ENCODE results near the gene FBL. TPM values are rescaled to one million over a fixed set of nuclear protein-coding genes. Genes with fewer than 3 reads are reported as not detected.
A peak's percentile ranks its signal among the peaks of the same experiment; 100 is the strongest.

FBL gene
- total and polyA plus RNA-seq, 10 of the 15 experiments (the other 5 are each of a cell fraction or from before 2014, with no cell fraction given) = 156 to 1,083 (median 478) TPM

DNA sequence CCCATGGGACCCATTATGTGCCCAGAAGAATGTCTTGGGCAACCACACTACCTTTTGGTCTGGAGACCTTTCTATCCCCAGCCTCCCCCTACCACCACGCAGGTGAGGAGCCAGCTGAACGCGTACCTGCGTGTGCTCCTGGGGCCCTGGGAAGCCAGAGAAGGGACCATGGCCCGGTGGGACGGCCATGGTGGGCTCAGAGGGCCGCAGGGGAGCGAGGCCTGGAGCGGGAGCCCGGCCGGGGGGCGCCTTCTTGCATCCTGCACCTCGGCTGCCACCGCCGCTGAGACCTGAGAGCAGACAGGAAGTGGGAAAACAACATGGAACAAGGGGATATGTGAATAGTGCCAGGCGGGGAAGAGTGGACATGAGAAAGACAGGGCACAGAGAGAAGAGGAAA is 14.5 kb downstream of the FBL start (continued):
- TF ChIP-seq, protein P1, sequence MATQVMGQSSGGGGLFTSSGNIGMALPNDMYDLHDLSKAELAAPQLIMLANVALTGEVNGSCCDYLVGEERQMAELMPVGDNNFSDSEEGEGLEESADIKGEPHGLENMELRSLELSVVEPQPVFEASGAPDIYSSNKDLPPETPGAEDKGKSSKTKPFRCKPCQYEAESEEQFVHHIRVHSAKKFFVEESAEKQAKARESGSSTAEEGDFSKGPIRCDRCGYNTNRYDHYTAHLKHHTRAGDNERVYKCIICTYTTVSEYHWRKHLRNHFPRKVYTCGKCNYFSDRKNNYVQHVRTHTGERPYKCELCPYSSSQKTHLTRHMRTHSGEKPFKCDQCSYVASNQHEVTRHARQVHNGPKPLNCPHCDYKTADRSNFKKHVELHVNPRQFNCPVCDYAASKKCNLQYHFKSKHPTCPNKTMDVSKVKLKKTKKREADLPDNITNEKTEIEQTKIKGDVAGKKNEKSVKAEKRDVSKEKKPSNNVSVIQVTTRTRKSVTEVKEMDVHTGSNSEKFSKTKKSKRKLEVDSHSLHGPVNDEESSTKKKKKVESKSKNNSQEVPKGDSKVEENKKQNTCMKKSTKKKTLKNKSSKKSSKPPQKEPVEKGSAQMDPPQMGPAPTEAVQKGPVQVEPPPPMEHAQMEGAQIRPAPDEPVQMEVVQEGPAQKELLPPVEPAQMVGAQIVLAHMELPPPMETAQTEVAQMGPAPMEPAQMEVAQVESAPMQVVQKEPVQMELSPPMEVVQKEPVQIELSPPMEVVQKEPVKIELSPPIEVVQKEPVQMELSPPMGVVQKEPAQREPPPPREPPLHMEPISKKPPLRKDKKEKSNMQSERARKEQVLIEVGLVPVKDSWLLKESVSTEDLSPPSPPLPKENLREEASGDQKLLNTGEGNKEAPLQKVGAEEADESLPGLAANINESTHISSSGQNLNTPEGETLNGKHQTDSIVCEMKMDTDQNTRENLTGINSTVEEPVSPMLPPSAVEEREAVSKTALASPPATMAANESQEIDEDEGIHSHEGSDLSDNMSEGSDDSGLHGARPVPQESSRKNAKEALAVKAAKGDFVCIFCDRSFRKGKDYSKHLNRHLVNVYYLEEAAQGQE (IDR thresholded peaks at IDR 0.05; ENCODE audit: low read depth, low read length) = no peak
- no peak for TF ChIP-seq CREM (IDR thresholded peaks at IDR 0.05; ENCODE audit: low read depth)

DNA sequence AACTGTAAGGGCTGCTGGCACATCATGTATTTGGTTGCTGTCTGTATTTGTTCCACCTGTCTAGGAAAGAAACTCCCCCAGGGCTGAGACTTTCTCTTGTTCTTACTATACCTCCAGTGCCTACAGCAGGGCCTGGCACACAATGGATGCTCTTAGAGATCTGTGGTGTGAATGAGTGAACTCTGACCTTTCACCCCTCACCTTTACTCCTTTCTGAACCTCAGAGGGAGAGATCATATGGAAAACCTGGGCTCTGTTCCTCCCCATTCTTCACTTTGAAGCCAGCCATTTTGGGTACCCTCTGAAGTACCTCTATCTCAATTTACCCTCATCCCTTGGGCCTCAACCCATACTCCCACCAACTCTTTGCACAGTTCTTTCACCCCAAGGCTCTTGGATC is 15.3 kb downstream of the FBL start:
- H3K79me2 ChIP-seq (ENCODE audit: control insufficient read depth, insufficient read depth, low read length) = peaks cover 15% of the 10 kb centered on the region
- intact Hi-C loops (cut with micrococcal nuclease; ENCODE audit: unreplicated experiment) (no loop called here), in situ Hi-C loops (cut with MboI) (no loop called here)
- peaks cover 24 to 27% of the 10 kb centered on the region in 2 experiments for H3K36me3 ChIP-seq (ENCODE audit: control insufficient read depth in 2 of 2, insufficient read depth in 2 of 2, low read length in 1 of 2)
- H3K27me3 ChIP-seq (replicated peaks in 1 of 2; ENCODE audit: control insufficient read depth in 2 of 2, insufficient read depth in 2 of 2, low read length in 1 of 2) = no peaks in the 10 kb centered on the region
- H3K4me3 ChIP-seq = no peak overlapping the region
- CTCF ChIA-PET = no interaction called here
- BruUV-seq (replicated peaks) = no TSS peak
- RAD21 ChIA-PET (ENCODE audit: unreplicated experiment) = no interaction called here
- TF ChIP-seq NR2C1 (IDR thresholded peaks at IDR 0.05) (peak; percentile 78), NR2F1 (conservative IDR thresholded peaks at IDR 0.05) (0 out of 2 replicates have a peak, but pooled peaks have one; percentile 28), BCL11A (IDR thresholded peaks at IDR 0.05; ENCODE audit: low read depth, low read length) (no peak), TAF1 (IDR thresholded peaks at IDR 0.05; ENCODE audit: borderline replicate concordance, low read depth, low read length) (no peak)
- POLR2A ChIA-PET = no interaction called here
- SMC1A ChIA-PET (ENCODE audit: uncharacterized antibody, unreplicated experiment) = no interaction called here
- ATAC-seq = no peak
- no peak overlapping the region for H3K4me2 ChIP-seq (ENCODE audit: control insufficient read depth, insufficient read depth)
- FAIRE-seq = no peak
- no peak for DNase-seq (ENCODE audit: low read depth, low spot score)
- H3K9ac ChIP-seq (ENCODE audit: control insufficient read depth, insufficient read depth, low read length) = no peak overlapping the region
- no peak overlapping the region for H2AFZ ChIP-seq (ENCODE audit: control insufficient read depth, low read depth, low read length)
- no peaks in the 10 kb centered on the region for H4K20me1 ChIP-seq (ENCODE audit: control insufficient read depth, insufficient read depth)
- peaks cover 20% of the 10 kb centered on the region for H3K4me1 ChIP-seq (ENCODE audit: control insufficient read depth, insufficient read depth, low read length)
- no peak overlapping the region for H3K27ac ChIP-seq (ENCODE audit: control insufficient read depth, insufficient read depth)
- no peaks in the 10 kb centered on the region for H3K9me3 ChIP-seq (replicated peaks; ENCODE audit: control insufficient read depth, insufficient read depth, low read length)

Data from GM12878 (cell line).